HG02588 (cell line): ENCODE data around the gene USP31.

Experiments
- ATAC-seq: cut with Tn5 transposase; IDR thresholded peaks from one replicate; pipeline ENCODE4 v1.9.1; 2021; ENCODE audit warnings: mild to moderate bottlenecking, moderate library complexity; ENCODE audit not compliant: unreplicated experiment

The USP31 gene

DNA sequence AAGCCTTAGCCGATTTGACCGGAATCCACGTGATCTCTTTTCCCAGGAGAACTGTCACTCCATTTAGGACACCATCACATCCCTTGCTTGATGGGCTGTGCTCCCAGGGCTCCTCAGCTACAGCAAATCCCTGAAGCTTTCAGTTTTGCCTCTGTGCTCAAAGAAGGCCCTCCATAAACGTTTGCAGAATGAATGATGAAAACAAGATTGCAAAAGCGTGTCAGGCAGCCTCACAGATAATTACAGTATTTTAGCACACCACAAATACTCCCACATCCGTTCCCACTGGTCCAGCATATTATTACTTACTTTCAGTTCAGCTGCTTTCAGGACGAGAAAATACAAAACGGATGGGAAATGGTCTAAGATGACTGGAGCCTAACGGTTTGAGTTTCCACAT is 84.6 kb downstream of the USP31 start:
- no peak for ATAC-seq

DNA sequence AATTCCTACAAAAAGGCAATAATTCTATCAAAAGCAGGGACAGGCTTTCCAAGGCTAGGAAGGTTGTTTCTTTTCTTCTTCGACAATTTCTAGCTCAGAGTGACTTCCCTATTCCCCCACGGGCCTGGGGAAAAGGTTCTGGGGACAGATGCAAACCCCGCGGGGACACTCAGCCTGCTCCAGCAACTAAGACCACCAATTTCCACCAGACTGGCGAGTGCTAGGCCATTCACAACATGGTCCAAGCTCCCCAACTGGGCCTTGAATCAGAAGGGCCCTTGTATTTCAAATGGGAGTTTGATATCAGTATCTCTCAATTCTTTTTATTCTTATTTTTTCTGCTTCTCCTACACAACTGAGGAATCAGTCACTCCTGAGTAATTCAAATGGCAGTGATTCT is 86.7 kb downstream of the USP31 start:
- no peak for ATAC-seq

DNA sequence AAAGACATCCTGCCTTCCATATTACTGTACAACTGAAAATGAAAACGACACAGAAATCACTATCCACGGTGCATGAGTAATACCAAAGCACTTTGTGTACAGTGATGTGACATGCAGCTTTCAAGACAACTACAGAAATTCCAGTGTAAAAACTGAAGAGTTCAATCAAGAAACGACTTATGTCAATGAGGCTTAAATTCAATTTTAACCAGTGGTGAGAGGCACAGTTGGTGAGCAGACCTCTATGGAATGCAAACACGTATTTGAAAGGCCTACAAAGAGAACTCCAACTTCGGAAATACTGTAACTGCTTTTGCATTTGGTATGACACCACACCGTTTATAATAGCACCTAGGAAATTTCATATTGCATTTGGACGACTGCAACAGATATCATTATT is 87.6 kb downstream of the USP31 start:
- no peak for ATAC-seq

DNA sequence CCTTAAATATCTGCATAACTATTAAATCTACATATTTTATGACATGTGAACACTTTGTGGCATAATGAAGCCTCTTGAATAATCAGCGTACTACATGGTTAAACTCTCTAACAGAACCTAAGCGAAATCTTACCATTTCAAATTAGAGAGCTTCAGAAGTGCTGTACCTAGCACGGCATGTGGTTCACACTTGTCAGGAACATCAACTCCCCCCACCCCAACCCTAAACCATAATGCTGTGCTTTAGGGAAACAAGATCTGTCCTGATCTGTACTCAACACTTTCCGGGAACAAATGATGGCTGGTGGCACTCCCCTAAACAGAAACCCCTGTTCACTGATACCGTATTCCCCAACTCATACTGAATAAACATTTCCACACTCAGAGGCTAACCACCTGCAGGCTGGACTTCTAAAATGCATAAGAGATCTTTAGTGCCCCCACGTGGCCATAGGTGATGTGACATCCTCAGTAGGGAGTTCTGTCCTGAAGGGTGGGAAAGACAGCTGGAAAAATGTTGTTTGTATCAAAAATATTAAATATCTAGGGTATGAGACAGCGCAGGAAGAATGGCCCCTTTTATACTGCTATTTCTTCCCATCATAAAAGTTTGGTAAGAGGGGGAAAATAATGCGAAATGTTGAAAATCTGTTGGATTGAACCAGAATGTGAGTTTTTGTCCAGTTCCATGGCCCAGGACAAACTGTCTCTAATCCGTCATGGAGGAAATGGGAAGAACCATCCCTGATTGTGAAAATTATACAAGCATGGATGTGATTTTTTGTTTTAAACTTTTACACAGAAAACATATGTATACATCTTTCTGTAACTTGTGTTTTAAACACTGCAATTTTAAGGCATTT is 88.6 kb downstream of the USP31 start:
- ATAC-seq = no peak

DNA sequence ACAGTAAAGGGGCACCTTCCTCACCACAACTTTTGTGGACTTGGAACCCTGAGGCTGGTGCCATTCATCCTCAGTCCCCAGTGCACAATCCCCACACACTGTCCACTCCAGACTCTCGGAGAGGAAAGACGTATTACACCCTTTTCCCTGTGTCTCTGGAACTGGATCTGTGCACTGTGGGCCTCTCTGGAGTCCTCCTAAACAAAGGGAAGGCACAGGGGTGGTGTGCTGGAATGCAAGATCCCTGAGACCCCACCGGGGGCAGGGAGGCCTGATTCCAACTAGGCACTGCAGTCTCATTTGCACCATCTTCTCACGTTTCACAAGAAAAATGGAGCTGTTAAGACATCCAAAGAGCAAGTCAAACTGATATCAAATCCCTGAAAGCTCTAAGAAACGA is 89.8 kb downstream of the USP31 start:
- no peak for ATAC-seq

DNA sequence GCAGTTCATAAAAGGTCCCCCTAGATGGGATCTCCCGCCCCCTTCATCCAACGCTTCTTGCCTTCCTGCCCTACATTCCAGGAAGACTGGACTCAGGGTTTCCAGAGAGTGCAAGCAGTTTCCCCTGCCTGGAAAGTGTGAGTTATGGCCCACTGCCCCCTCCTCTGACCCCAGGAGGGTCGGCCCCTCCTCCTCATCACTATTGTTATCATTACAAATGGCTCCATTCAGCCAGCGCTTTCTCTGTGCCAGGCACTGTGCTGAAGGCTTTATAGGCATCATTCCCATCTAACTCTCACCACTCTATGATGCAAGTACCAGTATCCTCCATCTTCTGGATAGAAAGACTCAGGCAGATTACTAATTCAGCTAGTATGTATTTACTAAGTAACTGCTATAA is 90.7 kb downstream of the USP31 start:
- ATAC-seq = no peak

DNA sequence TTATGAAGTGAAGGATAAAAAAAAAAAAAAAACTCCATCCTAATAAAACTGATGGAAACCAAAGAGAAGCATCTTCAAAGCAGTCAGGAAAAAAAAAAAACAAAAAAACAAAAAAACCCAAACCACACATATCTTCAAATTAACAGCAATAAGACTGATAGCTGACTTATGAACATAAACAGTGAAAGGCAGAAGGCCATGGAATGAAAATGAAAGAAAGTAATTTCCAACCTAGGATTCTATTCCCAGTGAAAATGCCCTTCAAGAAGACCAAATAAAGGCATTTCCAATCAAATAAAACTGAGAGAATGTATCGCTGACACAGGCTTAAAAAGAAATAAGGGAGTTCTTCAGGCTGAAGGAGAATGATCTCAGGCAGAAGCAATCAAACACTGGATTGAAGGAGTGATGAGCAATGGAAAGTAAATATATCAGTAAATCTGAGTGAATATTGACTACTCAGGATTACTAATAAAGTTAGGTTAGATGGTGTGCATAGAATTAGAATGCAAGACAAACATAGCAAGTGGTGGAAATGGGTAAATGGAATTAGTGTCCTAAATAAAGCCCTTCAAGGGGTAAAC is 92.1 kb downstream of the USP31 start:
- no peak for ATAC-seq

DNA sequence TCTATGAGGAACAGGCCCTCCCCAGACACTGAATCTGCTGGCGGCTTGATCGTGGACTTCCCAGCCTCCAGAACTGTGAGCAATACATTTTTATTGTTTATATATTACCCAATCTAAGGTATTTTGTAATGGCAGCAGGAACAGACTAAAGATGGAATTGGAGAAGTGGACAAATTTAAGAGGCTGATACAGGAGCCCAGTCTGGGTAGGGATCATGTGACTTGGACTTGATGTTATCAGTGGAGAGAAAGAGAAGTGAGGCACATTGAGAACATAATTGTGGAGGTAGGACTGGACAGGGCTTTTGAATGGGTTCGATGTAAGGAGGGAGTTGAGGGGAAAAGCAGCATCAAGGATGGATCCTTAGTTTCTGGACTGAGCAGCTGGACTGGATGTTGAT is 93.8 kb downstream of the USP31 start:
- ATAC-seq = no peak

DNA sequence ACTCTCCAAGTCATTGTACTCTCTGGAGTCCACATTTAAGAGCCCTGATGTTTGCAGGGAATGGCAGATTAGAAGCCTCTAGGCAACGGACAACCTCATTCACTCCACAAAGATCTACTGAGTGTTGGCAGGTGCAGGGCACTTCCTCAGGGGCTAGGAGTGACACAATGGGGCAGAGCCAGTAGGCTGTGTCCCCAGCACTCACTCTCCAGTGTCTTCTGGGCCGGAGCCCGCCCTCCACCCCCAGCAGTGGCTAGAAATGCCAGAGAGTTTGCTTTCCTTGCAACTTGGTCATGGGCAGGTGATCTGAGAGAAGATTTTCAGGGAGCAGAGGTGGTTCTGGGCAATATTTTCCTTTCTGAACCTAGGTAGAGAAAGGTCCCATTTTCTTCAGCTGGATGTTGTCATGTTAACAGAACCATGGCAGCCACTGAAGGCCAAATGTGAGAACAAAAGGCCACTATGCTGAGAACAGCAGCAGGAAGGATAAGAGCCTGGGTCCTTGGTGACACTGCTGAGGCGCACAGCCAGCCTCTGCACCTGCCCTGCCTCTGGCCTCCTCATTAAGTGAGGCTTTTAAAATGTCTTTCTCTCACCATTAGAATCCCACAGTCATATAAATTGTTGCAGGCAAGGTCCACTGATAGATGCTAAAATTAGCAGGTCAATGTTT is 96.2 kb downstream of the USP31 start:
- ATAC-seq = no peak

DNA sequence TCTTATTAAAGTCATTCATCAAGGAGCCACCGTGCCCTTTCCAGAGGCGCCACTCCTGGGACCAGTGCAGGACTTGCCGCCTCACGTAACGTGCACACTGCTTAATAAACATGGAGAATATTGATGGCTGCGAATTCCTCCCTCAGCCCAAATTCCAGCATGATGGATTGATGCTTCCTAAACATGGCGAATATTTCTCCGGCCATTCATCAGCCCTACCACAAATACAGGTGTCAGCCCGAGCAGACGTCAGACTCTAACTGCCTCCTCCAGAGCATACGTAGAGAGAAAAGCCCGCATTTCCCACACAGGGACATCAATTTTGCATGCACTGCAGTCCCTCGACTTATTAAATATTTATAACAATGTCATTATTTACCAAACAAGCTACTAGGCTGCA is 97.0 kb downstream of the USP31 start:
- ATAC-seq = no peak

DNA sequence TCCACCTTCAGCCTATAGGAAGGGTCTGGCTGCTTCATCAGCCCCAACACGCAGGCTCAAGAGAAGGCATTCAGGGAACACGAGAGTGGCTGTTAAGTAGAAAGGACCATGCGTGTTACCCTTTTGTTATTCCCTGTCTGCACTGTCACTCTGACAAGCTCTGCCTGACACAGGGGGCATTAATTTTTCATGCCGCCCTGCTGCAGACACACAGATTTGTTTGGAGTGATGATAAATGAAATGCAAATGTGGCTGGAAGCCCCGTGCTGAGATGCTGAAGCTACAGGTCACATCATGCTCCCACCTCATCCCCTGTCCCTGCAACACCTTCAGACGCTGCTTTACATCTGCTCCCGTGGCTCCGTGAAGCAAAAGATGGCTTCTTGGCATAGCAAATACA is 97.7 kb downstream of the USP31 start:
- no peak for ATAC-seq

DNA sequence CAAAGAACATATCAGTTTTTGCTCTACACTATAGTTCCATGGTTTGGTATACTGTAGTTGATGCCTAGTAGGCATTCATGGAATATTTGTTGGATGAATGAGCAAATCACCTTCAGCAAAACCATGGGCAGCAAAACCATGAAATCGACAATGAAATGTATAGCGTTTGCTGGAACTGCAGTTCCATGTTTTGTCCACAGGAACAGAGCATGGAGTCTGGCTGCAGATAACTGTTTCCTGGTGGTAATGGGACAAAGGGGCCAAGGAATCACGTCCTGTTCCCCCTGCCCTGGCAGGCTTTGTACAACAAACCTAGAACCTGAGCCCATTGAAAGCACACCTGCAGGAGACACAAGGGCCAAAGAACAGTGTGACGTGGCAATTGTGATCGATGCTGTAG is 101.1 kb downstream of the USP31 start:
- no peak for ATAC-seq

DNA sequence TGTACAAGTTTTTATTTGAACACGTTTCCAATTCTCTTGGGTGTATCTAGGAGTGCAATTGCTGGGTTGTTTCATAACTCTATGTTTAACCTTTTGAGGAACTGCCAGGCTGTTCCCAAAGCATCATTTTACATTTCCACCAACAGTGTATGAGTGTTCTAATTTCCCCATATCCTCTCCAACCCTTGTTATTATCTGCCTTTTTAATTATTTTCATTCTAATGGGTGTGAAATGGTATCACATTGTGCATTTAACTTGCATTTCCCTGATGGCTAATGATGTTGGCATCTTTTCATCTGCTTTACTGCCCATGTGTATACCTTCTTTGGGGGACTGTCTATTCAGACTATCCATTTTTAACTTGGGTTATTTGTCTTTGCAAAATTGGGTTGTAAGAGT is 104.2 kb downstream of the USP31 start:
- ATAC-seq = no peak

DNA sequence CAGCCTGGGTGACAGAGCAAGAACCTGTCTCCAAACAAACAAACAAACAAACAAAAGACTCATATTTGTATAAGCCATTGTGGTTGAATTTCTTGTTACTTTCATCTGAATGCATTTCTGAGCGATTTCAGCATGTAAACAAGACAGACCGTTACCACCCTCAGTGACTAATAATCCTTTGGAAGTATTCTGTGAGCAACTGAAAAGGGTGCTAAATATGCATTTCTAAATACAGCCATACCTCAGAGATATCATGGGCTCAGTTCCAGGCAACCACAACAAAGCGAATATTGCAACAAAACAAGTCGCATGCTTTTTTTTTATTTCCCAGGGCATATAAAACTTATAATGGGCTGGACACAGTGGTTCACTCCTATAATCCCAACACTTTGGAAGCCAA is 109.0 kb downstream of the USP31 start:
- no peak for ATAC-seq

DNA sequence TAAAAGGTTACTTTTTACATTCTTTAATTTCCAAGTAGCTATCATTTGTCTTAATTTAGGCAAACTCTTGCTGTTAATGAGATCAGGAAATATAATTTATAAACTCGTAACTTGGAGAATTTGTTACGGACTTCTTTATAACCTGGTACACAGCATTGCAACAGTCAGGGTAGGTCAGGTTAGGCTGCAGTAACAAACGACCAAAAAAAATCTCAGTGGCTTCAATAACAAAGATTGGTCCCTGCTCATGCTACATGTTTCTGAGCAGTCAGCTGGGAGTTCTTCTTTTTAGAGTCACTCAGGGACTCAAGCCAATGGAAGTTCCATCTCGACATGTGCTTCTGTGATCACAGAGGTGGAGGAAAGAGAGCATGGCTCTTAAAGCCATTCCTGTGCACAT is 110.1 kb downstream of the USP31 start:
- no peak for ATAC-seq

DNA sequence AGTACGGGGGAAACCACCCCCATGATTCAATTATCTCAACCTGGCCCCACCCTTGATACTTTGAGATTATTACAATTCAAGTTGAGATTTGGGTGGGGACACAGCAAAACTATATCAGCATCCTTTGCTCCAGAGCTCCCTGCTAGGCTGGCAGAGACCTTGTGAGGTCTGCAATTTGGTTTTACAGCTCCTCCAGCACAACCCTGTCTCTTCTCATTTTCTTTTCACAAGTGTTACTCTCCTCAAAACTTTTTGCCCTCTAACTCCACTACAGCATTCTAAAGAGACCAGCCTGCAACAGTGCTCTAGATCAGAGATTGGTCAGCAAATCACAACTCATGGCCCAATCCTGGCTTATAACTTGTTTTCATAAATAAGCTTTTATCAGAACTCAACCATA is 114.0 kb downstream of the USP31 start:
- no peak for ATAC-seq

DNA sequence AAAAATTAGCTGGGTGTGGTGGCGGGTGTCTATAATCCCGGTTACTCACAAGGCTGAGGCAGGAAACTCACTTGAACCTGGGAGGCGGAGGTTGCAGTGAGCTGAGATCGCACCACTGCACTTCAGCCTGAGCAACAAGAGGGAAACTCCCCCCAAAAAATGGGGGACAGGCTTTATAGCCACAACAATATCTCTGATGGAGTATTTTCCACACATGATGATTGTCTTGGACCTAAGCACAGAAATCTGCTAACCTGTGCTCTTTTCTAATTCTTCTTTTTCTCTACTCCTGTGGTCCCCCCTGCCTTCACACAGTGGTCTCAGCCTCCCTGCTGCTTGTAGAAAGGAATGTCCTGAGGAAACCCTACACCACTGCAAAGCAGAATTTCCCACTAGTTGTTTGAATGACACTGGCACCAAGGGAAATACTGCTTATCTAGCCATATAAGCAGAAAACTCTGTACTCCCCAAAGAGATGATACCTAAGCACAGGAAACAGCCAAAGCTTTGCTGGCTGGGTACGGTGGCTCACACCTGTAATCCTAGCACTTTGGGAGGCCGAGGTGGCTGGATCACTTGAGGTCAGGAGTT is 117.6 kb downstream of the USP31 start:
- no peak for ATAC-seq

DNA sequence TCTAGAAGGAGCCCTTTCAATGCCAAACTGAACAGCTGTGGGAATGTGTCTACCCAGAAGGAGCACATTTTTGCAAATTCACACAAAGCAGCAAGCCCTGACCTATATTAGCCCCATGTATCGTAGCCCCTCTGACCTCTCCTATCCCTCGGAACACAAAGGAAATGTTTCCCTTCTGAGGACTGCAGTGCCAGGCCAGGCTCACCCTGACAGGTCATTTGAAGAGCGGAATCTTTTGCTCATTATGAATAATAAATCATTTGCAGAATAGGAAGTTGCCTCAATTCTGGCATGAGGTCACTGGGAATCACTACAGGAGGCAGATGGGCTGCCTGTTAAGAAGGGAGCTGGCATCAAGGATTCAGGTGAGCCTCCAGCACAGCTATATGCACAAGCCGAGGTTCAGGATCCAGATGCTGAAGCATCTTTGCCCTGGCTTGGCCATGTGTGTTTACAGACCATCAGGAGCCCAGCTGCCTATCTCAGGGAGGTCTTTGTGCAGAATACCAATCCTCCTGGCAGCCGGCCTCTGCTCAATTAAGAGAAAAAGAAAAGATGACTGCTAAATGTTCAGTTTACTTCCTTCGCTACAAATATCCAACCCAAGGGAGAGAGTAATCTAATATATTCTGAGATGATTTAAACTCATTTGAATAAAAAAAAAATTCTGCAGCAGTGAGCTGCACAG is 119.4 kb downstream of the USP31 start:
- ATAC-seq = no peak

DNA sequence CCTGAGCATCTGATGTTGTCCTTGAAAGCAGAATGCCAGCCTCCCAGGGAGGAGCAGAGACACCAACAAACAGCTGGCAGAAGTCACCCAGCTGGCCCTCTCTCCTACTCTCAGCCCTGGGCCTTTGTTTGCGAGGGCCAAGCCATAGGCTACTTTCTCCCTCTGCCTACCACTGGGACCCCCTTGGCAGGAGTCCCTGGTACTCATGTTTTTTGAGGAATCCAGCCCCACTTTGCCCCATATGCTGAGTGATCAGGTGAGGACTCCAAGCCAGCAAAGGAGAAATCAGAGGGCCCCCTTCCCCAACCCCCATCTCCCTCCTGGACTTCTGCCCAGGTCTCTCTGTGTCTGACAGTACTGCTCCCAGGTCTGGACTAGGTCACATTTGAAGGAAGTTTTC is 121.9 kb downstream of the USP31 start:
- ATAC-seq = no peak

DNA sequence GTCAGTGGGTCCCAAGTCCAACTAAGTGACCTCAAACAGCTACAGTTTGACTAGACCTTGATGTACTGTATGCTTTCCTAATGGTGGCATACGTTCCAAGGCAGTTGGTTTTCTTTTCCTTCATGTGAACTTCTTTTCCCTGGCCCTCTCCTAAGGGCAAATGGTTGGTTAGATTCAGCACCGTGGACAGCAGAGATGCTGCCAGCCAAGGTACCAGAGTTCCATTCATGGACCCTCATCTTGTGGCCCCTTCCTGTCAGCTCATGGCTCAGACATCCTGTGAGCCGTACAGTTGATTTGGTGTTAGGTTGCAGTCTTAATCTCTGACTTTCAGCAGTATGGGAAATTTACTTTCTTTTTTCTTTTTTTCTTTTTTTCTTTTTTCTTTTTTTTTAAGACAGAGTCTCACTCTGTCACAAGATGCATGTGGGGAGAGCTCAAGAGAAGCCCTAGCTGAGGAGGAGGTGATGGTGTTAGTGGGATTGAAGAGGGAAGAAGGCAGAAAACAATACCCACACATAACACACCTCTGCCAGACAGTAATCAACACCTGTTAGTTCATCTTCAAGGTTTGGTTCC is 122.4 kb downstream of the USP31 start:
- ATAC-seq = no peak
